Measurements from ENCODE around the gene RNU2-1.
"Not testable (repeated sequence)": the region's sequence is repeated elsewhere in the genome, so short reads cannot be mapped to it uniquely, and the experiment has no call there.

- TF ChIP-seq EZH2 (IDR thresholded peaks at IDR 0.05; ENCODE audit: borderline replicate concordance, insufficient read depth, low read length, poor library complexity, severe bottlenecking); CTCF (IDR thresholded peaks at IDR 0.05; ENCODE audit: poor library complexity, severe bottlenecking): not testable (repeated sequence)
These were observed 514 bp downstream of the RNU2-1 start for GRCh38 chr17:43233263-43233662.

All from neural cell (in vitro differentiated cells).